Measurements from ENCODE around the gene CCT5. TPM values are rescaled to one million over a fixed set of nuclear protein-coding genes. Genes with fewer than 3 reads are reported as not detected.

Gene CCT5
- total RNA-seq, 3 donors from 2014 or later (not counting 1 experiment from before 2014, with no cell fraction given) = 62.2 to 88.0 (median 73.5) TPM

DNA sequence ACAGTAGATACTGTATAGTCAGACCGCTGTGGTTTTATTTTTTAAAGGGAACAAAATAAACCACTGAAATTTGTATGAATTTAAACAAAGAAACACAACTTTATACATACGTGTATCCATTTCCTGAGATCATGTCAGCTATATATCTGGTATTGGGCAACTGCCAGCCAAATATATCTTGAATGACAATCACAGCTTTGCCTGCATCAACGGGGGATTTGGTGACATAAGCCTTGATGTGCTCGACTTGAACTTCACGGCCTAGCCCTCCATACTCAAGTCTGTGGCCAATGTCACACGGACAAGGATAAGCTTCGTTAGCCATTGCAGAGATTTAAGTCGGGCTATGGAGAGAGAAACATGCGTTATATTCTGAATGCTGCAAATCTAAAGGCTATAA is 40.4 kb downstream of the CCT5 start:
- Histone ChIP-seq H3K27me3 (ENCODE audit: control insufficient read depth, insufficient read depth, low read length) (no peaks in the 10 kb centered on the region), H3K4me1 (ENCODE audit: control insufficient read depth, insufficient read depth, low read length) (no peaks in the 10 kb centered on the region), H3K9me3 (ENCODE audit: control insufficient read depth, insufficient read depth, low read length) (no peaks in the 10 kb centered on the region), H3K36me3 (ENCODE audit: control insufficient read depth, insufficient read depth, low read length) (no peaks in the 10 kb centered on the region), H3K4me3 (ENCODE audit: low read length) (no peak overlapping the region), H3K27ac (ENCODE audit: low read length) (no peak overlapping the region)
- Mint-ChIP-seq H3K9me3 (no peaks in the 10 kb centered on the region), H3K27ac (no peak overlapping the region), H3K4me3 (no peak overlapping the region), H3K36me3 (no peaks in the 10 kb centered on the region), H3K27me3 (ENCODE audit: low read depth in 2 of 2) (peaks cover 7 to 18% of the 10 kb centered on the region in 2 donors), H3K4me1 (no peaks in the 10 kb centered on the region)
- intact Hi-C loops (cut with micrococcal nuclease) = no loop called here
- DNase-seq = no peak
- no peak for ATAC-seq
- TF ChIP-seq, protein P1, sequence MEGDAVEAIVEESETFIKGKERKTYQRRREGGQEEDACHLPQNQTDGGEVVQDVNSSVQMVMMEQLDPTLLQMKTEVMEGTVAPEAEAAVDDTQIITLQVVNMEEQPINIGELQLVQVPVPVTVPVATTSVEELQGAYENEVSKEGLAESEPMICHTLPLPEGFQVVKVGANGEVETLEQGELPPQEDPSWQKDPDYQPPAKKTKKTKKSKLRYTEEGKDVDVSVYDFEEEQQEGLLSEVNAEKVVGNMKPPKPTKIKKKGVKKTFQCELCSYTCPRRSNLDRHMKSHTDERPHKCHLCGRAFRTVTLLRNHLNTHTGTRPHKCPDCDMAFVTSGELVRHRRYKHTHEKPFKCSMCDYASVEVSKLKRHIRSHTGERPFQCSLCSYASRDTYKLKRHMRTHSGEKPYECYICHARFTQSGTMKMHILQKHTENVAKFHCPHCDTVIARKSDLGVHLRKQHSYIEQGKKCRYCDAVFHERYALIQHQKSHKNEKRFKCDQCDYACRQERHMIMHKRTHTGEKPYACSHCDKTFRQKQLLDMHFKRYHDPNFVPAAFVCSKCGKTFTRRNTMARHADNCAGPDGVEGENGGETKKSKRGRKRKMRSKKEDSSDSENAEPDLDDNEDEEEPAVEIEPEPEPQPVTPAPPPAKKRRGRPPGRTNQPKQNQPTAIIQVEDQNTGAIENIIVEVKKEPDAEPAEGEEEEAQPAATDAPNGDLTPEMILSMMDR (IDR thresholded peaks at IDR 0.05) = no peak
- WGBS (ENCODE audit: insufficient coverage) = 91% methylated on average over 6 of the region's 9 CpGs

DNA sequence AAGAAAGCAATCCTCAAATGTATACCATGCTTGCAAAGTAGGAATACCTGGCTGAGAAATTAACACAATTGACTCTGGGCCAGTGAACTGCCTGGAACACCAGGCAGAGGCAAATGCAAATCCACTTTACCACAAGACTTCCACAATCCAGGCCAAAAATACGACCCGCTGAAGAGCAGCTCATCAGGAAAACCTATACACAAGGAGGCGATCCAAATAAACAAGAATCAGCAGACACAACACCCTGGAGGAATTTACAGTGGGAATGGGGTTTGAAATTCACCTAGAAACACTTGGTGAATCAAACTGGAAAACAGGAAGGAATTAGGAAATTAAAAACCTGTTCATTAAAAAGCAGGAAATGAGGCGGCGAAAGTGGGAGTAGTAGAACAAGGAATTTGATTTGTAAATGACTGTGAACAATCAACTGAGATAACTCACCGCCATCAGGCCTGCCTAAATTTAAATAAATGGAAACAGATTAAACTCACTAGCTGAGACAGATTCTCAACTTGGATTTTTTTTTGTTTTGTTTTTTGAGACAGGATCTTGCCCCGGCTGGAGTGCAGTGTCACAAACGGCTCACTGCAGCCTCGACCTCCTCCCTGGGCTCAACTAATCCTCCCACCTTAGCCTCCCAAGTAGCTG is 41.7 kb downstream of the CCT5 start:
- intact Hi-C loops (cut with micrococcal nuclease) = no loop called here
- no peak overlapping the region for H3K27ac Mint-ChIP-seq
- no peak overlapping the region for H3K27ac ChIP-seq (ENCODE audit: low read length)
- H3K9me3 ChIP-seq (ENCODE audit: control insufficient read depth, insufficient read depth, low read length) = no peaks in the 10 kb centered on the region
- H3K4me1 ChIP-seq (ENCODE audit: control insufficient read depth, insufficient read depth, low read length) = no peaks in the 10 kb centered on the region
- no peak overlapping the region for H3K4me3 ChIP-seq (ENCODE audit: low read length)
- TF ChIP-seq, protein P1 (IDR thresholded peaks at IDR 0.05) = no peak
- no peak overlapping the region for H3K4me3 Mint-ChIP-seq
- WGBS (ENCODE audit: insufficient coverage) = 84% methylated on average over 8 of the region's 9 CpGs
- H3K36me3 Mint-ChIP-seq = no peaks in the 10 kb centered on the region
- peaks cover 11 to 15% of the 10 kb centered on the region in 2 donors for H3K27me3 Mint-ChIP-seq (ENCODE audit: low read depth in 2 of 2)
- no peaks in the 10 kb centered on the region for H3K9me3 Mint-ChIP-seq
- no peak for DNase-seq
- ATAC-seq = no peak
- no peaks in the 10 kb centered on the region for H3K36me3 ChIP-seq (ENCODE audit: control insufficient read depth, insufficient read depth, low read length)
- H3K27me3 ChIP-seq (ENCODE audit: control insufficient read depth, insufficient read depth, low read length) = no peaks in the 10 kb centered on the region
- no peaks in the 10 kb centered on the region for H3K4me1 Mint-ChIP-seq

DNA sequence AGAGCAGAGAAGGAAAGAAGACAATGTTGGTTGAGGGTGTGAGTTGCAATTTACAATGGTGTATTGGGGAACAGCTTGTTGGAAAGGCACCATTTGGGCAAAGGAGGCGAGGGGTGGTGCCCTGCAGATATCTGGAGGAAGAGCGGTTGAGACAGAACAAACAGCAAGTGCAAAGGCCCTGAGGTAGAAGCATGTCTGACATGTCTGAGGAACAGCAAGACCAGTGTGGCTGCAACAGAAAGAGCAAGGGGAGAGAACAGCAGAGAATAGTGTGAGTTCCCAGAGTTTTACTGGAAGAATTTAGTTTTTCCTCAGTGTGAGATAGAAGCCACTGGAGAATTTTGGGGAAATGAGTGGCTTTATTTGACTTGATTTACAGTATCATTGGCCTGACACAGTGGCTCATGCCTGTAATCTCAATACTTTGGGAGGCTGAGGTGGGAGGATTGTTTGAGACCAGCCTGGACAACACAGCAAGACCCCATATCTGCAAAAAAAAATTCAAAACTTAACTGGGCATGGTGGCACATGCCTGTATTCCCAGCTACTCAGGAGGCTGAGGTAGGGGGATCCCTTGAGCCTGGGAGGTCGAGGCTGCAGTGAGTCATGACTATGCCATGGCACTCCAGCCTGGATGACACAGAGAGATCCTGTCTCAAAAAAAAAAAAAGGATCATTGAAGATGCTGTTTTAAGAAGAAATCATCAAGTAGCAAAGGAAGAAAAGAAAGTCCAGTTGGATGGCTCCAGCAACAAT is 44.0 kb downstream of the CCT5 start:
- H3K36me3 ChIP-seq (ENCODE audit: control insufficient read depth, insufficient read depth, low read length) = no peaks in the 10 kb centered on the region
- H3K36me3 Mint-ChIP-seq = no peaks in the 10 kb centered on the region
- no peaks in the 10 kb centered on the region for H3K27me3 ChIP-seq (ENCODE audit: control insufficient read depth, insufficient read depth, low read length)
- TF ChIP-seq, protein P1 (IDR thresholded peaks at IDR 0.05) = no peak
- no peaks in the 10 kb centered on the region for H3K4me1 Mint-ChIP-seq
- no peak overlapping the region for H3K27ac ChIP-seq (ENCODE audit: low read length)
- no peak for ATAC-seq
- WGBS (ENCODE audit: insufficient coverage) = 80% methylated on average over 3 of the region's 3 CpGs
- DNase-seq = no peak
- intact Hi-C loops (cut with micrococcal nuclease) = no loop called here
- no peaks in the 10 kb centered on the region for H3K4me1 ChIP-seq (ENCODE audit: control insufficient read depth, insufficient read depth, low read length)
- H3K27ac Mint-ChIP-seq = no peak overlapping the region
- no peaks in the 10 kb centered on the region for H3K9me3 ChIP-seq (ENCODE audit: control insufficient read depth, insufficient read depth, low read length)
- no peak overlapping the region for H3K4me3 Mint-ChIP-seq
- no peak overlapping the region for H3K4me3 ChIP-seq (ENCODE audit: low read length)
- peaks cover 11 to 20% of the 10 kb centered on the region in 2 donors for H3K27me3 Mint-ChIP-seq (ENCODE audit: low read depth in 2 of 2)
- no peaks in the 10 kb centered on the region for H3K9me3 Mint-ChIP-seq
